Fibroblast of lung (primary cell): Measurements from ENCODE around the gene SYTL1.
A peak's percentile ranks its signal among the peaks of the same experiment; 100 is the strongest.

Source experiments
- CTCF ChIP-seq, 2 donors: IDR thresholded peaks in 1 of 2; conservative IDR thresholded peaks in 1 of 2; 1 replicate in 1 of 2; 2 replicates in 1 of 2; pipeline ENCODE4 v1.5.1; 2011 to 2012; ENCODE audit warnings: low read length in 2 of 2, control low read depth in 1 of 2, inconsistent platforms in 1 of 2, low read depth in 1 of 2, mild to moderate bottlenecking in 1 of 2
- EZH2 ChIP-seq: IDR thresholded peaks from 2 replicates; pipeline ENCODE4 v1.5.1; 2012; ENCODE audit warnings: low read length, control low read depth, mild to moderate bottlenecking; ENCODE audit errors: missing control alignments

GRCh38 chr1:27350663-27351540 is 9.1 kb downstream of the SYTL1 start:
- TF ChIP-seq CTCF (conservative IDR thresholded peaks at IDR 0.05 in 1 of 2, IDR thresholded peaks at IDR 0.05 in 1 of 2; ENCODE audit: low read depth in 1 of 2, low read length in 2 of 2) (peak in 1 of 2 donors; percentile 18), EZH2 (no peak)
